ENCODE measurements around the gene COQ8A.

- TF ChIP-seq POLR2A (IDR thresholded peaks at IDR 0.05) (no peak), CTCF (IDR thresholded peaks at IDR 0.05) (no peak)
These were observed 20.2 kb downstream of the COQ8A start for GRCh38 chr1:226960256-226960655.
